Suprapubic skin (tissue), 4 donors: ENCODE measurements around the gene HOXA5.

Experiments used
- EP300 ChIP-seq: sonication (generic); formaldehyde crosslinking; IDR thresholded peaks from one replicate; pipeline ENCODE4 v1.6.1; 2017; ENCODE audit warnings: antibody characterized with exemption
- POLR2A ChIP-seq, 2 donors: fragments of 450-650 bp; IDR thresholded peaks; one replicate each; pipeline ENCODE4 v1.6.1; 2017; ENCODE audit warnings: antibody characterized with exemption in 2 of 2, mild to moderate bottlenecking in 2 of 2, moderate library complexity in 2 of 2
- POLR2AphosphoS5 ChIP-seq, 3 donors: sonication (generic); formaldehyde crosslinking; IDR thresholded peaks; one replicate each; pipeline ENCODE4 v1.6.1; 2017; ENCODE audit warnings: antibody characterized with exemption in 3 of 3
- TF ChIP-seq, protein P1 (sequence below), 2 donors: fragments of 200-600 bp in 1 of 2; fragments of 450-650 bp in 1 of 2; sonication (generic) in 1 of 2; IDR thresholded peaks; one replicate each; pipeline ENCODE4 v1.5.1; 2016 to 2019; ENCODE audit warnings: antibody characterized with exemption in 2 of 2, mild to moderate bottlenecking in 1 of 2, moderate library complexity in 1 of 2

DNA sequence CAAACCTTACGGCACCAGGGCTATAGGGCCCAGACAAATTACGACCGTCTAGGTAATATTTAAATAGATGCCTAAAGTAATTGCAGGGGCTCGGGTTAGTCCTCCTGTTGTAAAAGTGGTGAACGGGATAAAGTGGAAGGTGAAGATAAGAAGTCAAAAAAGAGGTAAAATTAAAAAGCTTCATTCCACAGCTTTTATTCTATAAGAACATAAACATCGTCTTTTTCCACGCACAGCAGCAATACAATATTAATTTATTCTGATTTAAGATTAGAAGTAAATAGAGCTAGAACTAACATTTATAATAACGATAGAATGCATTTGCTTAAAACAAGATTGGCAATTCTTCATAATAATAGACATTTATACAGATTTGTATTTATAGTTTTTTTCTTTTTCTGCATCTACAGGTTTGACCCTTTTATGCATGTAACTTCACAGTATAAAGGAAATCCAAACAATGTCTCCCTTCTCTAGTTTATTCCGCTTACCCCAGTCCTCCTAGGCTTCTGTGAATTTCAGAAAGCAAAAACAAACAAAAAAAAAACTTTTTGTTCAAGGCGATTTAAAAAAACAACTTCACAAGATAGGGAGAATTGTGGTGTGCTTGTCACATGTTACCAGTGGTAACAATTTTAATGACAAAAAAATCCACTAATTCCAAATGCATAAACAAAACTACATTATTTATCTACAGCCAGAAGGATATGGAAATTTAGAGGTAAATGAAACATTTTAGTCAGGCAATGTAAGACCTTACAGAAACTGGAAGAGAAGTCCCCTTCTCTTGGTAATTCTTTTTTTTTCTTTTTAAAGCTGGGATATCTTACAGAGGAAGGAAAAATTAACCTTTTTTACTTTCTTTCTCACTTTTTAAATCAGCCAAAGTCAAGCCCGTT lies 27.2 kb upstream of the HOXA5 start:
- TF ChIP-seq, protein P1, sequence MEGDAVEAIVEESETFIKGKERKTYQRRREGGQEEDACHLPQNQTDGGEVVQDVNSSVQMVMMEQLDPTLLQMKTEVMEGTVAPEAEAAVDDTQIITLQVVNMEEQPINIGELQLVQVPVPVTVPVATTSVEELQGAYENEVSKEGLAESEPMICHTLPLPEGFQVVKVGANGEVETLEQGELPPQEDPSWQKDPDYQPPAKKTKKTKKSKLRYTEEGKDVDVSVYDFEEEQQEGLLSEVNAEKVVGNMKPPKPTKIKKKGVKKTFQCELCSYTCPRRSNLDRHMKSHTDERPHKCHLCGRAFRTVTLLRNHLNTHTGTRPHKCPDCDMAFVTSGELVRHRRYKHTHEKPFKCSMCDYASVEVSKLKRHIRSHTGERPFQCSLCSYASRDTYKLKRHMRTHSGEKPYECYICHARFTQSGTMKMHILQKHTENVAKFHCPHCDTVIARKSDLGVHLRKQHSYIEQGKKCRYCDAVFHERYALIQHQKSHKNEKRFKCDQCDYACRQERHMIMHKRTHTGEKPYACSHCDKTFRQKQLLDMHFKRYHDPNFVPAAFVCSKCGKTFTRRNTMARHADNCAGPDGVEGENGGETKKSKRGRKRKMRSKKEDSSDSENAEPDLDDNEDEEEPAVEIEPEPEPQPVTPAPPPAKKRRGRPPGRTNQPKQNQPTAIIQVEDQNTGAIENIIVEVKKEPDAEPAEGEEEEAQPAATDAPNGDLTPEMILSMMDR (IDR thresholded peaks at IDR 0.05): no peak
- TF ChIP-seq POLR2A (IDR thresholded peaks at IDR 0.05) (no peak), EP300 (no peak), POLR2AphosphoS5 (IDR thresholded peaks at IDR 0.05) (no peak)
